GM21717 (cell line): Measurements from ENCODE around the gene PPP1R3F.
"Not testable (repeated sequence)": the region's sequence is repeated elsewhere in the genome, so short reads cannot be mapped to it uniquely, and the experiment has no call there.

Source experiments
- ATAC-seq: cut with Tn5 transposase; IDR thresholded peaks from one replicate; pipeline ENCODE4 v1.9.1; 2021; ENCODE audit warnings: mild to moderate bottlenecking, moderate library complexity; ENCODE audit not compliant: unreplicated experiment

The PPP1R3F gene

GRCh38 chrX:49310371-49310770, 40.8 kb downstream of the PPP1R3F start:
- no peak for ATAC-seq

GRCh38 chrX:49312176-49312575, 42.6 kb downstream of the PPP1R3F start:
- ATAC-seq, result no peak

DNA sequence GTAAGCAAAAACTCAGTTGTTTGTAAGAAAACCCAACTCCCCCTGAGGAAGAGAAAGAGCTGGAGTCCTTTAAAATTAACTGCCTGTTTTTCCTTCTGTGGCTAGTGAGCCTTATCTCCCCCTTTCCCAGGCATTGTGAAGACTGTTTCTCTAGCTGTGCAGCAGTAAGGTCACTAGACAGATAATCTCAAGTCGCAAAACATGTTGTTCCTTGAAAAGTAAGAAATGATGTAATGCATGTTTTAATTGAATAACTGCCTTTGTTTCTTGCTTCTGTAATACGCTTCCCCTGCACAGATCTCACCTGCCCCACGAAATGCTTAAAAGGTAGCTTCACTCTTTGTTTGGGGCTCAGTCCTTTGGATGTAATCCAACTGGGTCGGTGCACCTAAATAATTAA, 46.5 kb downstream of the PPP1R3F start:
- no peak for ATAC-seq

DNA sequence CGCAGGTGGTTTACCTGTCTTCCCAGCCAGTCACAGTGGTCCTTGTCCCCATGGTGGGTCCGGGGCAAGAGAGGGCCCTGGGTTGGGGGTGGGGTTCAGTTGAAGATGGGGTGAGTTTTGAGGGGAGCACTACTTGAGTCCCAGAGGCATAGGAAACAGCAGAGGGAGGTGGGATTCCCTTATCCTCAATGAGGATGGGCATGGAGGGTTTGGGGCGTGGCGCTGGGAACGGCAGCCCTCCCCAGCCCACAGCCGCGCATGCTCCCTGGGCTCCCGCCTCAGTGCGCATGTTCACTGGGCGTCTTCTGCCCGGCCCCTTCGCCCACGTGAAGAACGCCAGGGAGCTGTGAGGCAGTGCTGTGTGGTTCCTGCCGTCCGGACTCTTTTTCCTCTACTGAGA, 52.1 kb downstream of the PPP1R3F start, which contains the start of gene GAGE12J:
TSS of gene GAGE12J (plus strand) at position 301 of the 400 bp plus-strand sequence. CDS start 1,157 bp downstream, outside the sequence.
- not testable (repeated sequence) for ATAC-seq

DNA sequence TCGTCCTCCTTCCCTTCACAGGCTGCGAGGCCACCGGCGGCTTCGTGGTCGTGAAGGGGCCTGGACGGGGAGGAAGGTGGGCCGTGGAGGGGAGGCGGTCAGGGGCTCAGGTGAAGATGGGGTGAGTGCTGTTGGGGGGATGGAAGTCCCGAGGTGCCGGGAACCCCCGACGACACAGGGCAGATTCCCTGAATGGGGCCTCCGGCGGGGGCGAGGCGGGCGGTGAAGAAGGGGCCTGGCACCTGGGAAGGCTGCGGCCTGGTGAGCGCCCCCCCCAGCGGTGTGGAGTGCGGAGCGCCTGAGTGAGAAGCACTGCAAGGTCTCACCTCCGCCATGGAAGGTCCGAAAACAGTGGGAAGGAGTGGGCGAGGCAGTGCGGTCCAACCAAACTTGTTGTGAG, 52.7 kb downstream of the PPP1R3F start:
- ATAC-seq, result not testable (repeated sequence)

DNA sequence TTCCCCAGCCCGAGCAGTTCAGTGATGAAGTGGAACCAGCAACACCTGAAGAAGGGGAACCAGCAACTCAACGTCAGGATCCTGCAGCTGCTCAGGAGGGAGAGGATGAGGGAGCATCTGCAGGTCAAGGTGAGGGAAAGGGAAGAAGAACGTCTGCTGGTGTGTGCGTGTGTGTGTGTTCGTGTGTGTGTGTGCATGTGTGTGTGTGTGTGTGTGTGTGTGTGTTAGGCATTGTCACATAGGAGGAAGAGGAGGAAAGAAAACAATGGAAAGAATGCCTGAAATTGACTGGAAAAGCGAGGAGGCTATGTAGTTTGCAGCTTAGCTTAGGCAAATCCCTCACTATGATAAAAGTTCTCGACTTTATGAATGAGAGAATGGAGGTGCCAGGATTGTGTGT, 54.1 kb downstream of the PPP1R3F start:
- ATAC-seq, result not testable (repeated sequence)

- ATAC-seq, result not testable (repeated sequence)
Observed at GRCh38 chrX:49330421-49330820, 60.8 kb downstream of the PPP1R3F start.

- not testable (repeated sequence) for ATAC-seq
Observed at GRCh38 chrX:49331282-49331681, 61.7 kb downstream of the PPP1R3F start, which contains the start of gene GAGE13. Gene GAGE13 (plus strand): TSS chrX:49331582. CDS start chrX:49332738, 1,156 bp downstream.

DNA sequence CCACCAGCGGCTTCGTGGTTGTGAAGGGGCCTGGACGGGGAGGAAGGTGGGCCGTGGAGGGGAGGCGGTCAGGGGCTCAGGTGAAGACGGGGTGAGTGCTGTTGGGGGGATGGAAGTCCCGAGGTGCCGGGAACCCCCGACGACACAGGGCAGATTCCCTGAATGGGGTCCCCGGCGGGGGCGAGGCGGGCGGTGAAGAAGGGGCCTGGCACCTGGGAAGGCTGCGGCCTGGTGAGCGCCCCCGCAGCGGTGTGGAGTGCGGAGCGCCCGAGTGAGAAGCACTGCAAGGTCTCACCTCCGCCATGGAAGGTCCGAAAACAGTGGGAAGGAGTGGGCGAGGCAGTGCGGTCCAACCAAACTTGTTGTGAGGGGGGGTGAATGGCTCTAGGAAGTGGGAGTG, 62.2 kb downstream of the PPP1R3F start:
- not testable (repeated sequence) for ATAC-seq
